Ishikawa (cell line): ENCODE results near the gene RUFY2.

Experiments used
- CEBPB ChIP-seq: IDR thresholded peaks from 2 replicates; pipeline ENCODE4 v1.6.1; 2012
- CREB1 ChIP-seq: IDR thresholded peaks from 2 replicates; pipeline ENCODE4 v1.6.1; 2012; ENCODE audit warnings: low read depth
- EGR1 ChIP-seq: IDR thresholded peaks from 2 replicates; pipeline ENCODE4 v1.6.1; 2012
- EP300 ChIP-seq: IDR thresholded peaks from 2 replicates; pipeline ENCODE4 v1.6.1; 2012; ENCODE audit warnings: borderline replicate concordance
- FOXM1 ChIP-seq: IDR thresholded peaks from 2 replicates; pipeline ENCODE4 v1.6.1; 2012; ENCODE audit warnings: low read depth, borderline replicate concordance
- MAX ChIP-seq: IDR thresholded peaks from 2 replicates; pipeline ENCODE4 v1.6.1; 2012
- NFIC ChIP-seq: IDR thresholded peaks from 2 replicates; pipeline ENCODE4 v1.6.1; 2012
- RAD21 ChIP-seq: IDR thresholded peaks from 2 replicates; pipeline ENCODE4 v1.6.1; 2012; ENCODE audit warnings: low read depth
- REST ChIP-seq: IDR thresholded peaks from 2 replicates; pipeline ENCODE4 v1.6.1; 2012; ENCODE audit warnings: low read depth, mild to moderate bottlenecking
- TAF1 ChIP-seq: IDR thresholded peaks from 2 replicates; pipeline ENCODE4 v1.6.1; 2012; ENCODE audit warnings: low read depth, mild to moderate bottlenecking
- TCF12 ChIP-seq: IDR thresholded peaks from 2 replicates; pipeline ENCODE4 v1.6.1; 2012; ENCODE audit warnings: low read depth
- TEAD4 ChIP-seq: IDR thresholded peaks from 2 replicates; pipeline ENCODE4 v1.6.1; 2012
- USF1 ChIP-seq: IDR thresholded peaks from 2 replicates; pipeline ENCODE4 v1.6.1; 2012
- YY1 ChIP-seq: IDR thresholded peaks from 2 replicates; pipeline ENCODE4 v1.6.1; 2012; ENCODE audit warnings: low read depth
- ZBTB7A ChIP-seq: IDR thresholded peaks from 2 replicates; pipeline ENCODE4 v1.6.1; 2012; ENCODE audit warnings: low read depth

The RUFY2 gene

GRCh38 chr10:68302503-68302823, 104.6 kb downstream of the RUFY2 start:
- TF ChIP-seq USF1 (no peak), RAD21 (no peak), TEAD4 (no peak), CEBPB (no peak), CREB1 (no peak), FOXM1 (no peak), MAX (no peak), YY1 (no peak), NFIC (no peak), TAF1 (no peak), EGR1 (no peak), EP300 (no peak), TCF12 (no peak), REST (no peak), ZBTB7A (no peak)

- TF ChIP-seq RAD21 (peak; percentile 78), CREB1 (no peak), EP300 (no peak)
Observed at GRCh38 chr10:68301790-68302502, 105.1 kb downstream of the RUFY2 start.

GRCh38 chr10:68301301-68301700, 105.8 kb downstream of the RUFY2 start:
- TF ChIP-seq EGR1 = no peak
- TF ChIP-seq REST = no peak
- TF ChIP-seq FOXM1 = no peak
- TF ChIP-seq RAD21 = no peak
- TF ChIP-seq CEBPB = no peak
- no peak for TF ChIP-seq YY1
- TF ChIP-seq MAX = no peak
- no peak for TF ChIP-seq CREB1
- no peak for TF ChIP-seq EP300
- TF ChIP-seq TAF1 = no peak
- TF ChIP-seq ZBTB7A = no peak
- TF ChIP-seq USF1 = no peak
- TF ChIP-seq NFIC = no peak

GRCh38 chr10:68296843-68297663, 110.0 kb downstream of the RUFY2 start:
- TF ChIP-seq TCF12 (no peak), EP300 (no peak), USF1 (no peak), TAF1 (no peak), TEAD4 (no peak), CREB1 (no peak), REST (no peak)
